Mesodermal cell (in vitro differentiated cells): ENCODE data around the gene DEUP1.

Experiments used
- H3K27ac ChIP-seq: 2 replicates; pipeline ENCODE4 v1.7.0; 2013; ENCODE audit warnings: mild to moderate bottlenecking, low read depth, low read length, moderate library complexity; ENCODE audit not compliant: severe bottlenecking
- H3K36me3 ChIP-seq: 2 replicates; pipeline ENCODE4 v1.7.1; 2013; ENCODE audit warnings: mild to moderate bottlenecking, low read length, moderate library complexity; ENCODE audit not compliant: control insufficient read depth, insufficient read depth
- H3K4me1 ChIP-seq: one replicate; pipeline ENCODE4 v1.7.1; 2013; ENCODE audit warnings: mild to moderate bottlenecking, low read length; ENCODE audit not compliant: insufficient read depth, control insufficient read depth, poor library complexity, severe bottlenecking
- H3K4me3 ChIP-seq: 2 replicates; pipeline ENCODE4 v1.7.0; 2013; ENCODE audit warnings: low read length, control low read depth, mild to moderate bottlenecking; ENCODE audit not compliant: insufficient read depth, poor library complexity, severe bottlenecking; ENCODE audit errors: extremely low read depth
- H3K9me3 ChIP-seq: 2 replicates; pipeline ENCODE4 v1.7.1; 2013; ENCODE audit warnings: mild to moderate bottlenecking, low read length, moderate library complexity; ENCODE audit not compliant: control insufficient read depth
- WGBS, 2 experiments: methylation state at CpG; one replicate each; pipeline ENCODE4 v1.1.5; 2013; ENCODE audit warnings: missing lambda C conversion rate in 2 of 2; ENCODE audit not compliant: insufficient coverage in 2 of 2; 5-methylcytosine and 5-hydroxymethylcytosine counted together

DEUP1 gene

GRCh38 chr11:93350835-93351234 lies 20.3 kb downstream of the DEUP1 start:
- Histone ChIP-seq H3K36me3 (no peaks in the 10 kb centered on the region), H3K4me3 (no peak overlapping the region), H3K4me1 (no peaks in the 10 kb centered on the region), H3K9me3 (peaks cover 7% of the 10 kb centered on the region), H3K27ac (no peak overlapping the region)
- WGBS, 2 experiments = 85 to 100% methylated on average over 3 to 4 of the region's 6 CpGs

GRCh38 chr11:93359396-93359795 lies 28.9 kb downstream of the DEUP1 start:
- no CpG with 5 or more reads among the region's 1 CpG for WGBS, 2 experiments

DNA sequence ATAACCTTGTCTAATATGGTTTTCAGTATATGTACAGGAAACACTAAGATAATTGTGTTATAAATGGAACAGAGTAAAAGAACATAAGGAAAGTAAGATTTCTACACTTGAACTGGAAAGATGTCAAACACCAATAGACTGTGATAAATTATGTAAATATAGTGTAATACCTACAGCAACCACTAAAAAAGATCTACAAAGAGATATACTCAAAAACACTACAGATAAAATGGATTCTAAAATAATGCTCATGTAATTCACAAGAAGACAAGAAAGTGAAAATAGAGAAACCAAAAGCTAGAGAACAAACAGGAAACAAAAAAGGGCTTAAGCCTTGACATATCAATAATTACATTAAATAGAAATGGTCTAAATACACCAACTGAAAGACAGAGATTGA lies 30.9 kb downstream of the DEUP1 start:
- Histone ChIP-seq H3K4me3 (no peak overlapping the region), H3K4me1 (no peaks in the 10 kb centered on the region)

More at GRCh38 chr11:93359396-93359795, 28.9 kb downstream of the DEUP1 start:
- no peak overlapping the region for H3K27ac ChIP-seq
- no peak overlapping the region for H3K4me3 ChIP-seq
- no peaks in the 10 kb centered on the region for H3K4me1 ChIP-seq
- no peaks in the 10 kb centered on the region for H3K9me3 ChIP-seq
- H3K36me3 ChIP-seq = no peaks in the 10 kb centered on the region

GRCh38 chr11:93368022-93368421 lies 37.5 kb downstream of the DEUP1 start:
- 80% methylated on average over 1 of the region's 2 CpGs; no CpG with 5 or more reads in 1 of the 2 experiments for WGBS, 2 experiments
- no peaks in the 10 kb centered on the region for H3K4me1 ChIP-seq
- H3K36me3 ChIP-seq = no peaks in the 10 kb centered on the region
- H3K9me3 ChIP-seq = no peaks in the 10 kb centered on the region
- H3K27ac ChIP-seq = no peak overlapping the region
- H3K4me3 ChIP-seq = no peak overlapping the region

More for the DNA sequence above, 30.9 kb downstream of the DEUP1 start:
- Histone ChIP-seq H3K9me3 (no peaks in the 10 kb centered on the region), H3K27ac (no peak overlapping the region), H3K36me3 (no peaks in the 10 kb centered on the region)

DNA sequence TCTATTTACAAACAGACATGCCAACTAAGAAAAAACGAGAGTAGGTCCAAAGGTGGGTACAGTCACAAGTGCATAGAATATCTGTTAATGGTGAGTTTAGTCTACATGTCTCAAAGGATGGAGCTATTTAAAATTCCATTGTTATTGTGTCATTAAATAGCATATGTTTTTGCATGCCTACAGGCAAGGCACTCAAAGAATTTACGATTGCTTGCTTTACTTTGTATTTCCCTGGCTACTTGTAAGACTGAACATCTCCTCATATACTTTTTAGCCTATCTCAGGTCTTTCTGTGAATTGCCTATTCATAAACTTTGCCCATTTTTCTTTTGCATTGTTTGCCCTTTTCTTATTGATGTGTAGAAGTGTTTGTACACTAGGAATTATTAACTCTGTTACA lies 39.7 kb downstream of the DEUP1 start:
- Histone ChIP-seq H3K36me3 (no peaks in the 10 kb centered on the region), H3K9me3 (no peaks in the 10 kb centered on the region), H3K4me1 (no peaks in the 10 kb centered on the region), H3K27ac (no peak overlapping the region), H3K4me3 (no peak overlapping the region)
- WGBS, 2 experiments = 83 to 100% methylated on average over 1 of the region's 2 CpGs

DNA sequence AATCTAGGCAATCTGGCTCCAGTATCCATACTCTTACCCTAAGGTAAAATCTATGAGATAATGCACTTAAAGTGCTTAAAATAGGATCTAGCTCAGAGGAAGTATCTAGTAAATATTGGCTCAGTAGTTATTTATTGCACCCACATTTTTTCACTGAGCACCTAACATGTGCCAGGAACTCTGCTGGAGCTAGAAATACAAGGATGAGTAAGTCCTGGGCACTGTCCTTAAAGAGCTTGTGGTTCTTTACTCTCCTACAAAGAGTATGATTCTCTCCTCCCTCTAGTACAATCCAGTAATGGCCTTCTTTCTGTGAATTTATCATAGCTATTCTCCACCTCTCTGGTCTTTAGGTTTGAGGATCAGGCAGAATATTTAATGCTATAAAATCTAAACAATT lies 59.2 kb downstream of the DEUP1 start:
- Histone ChIP-seq H3K4me3 (no peak overlapping the region), H3K4me1 (no peaks in the 10 kb centered on the region), H3K27ac (no peak overlapping the region), H3K36me3 (no peaks in the 10 kb centered on the region), H3K9me3 (no peaks in the 10 kb centered on the region)

DNA sequence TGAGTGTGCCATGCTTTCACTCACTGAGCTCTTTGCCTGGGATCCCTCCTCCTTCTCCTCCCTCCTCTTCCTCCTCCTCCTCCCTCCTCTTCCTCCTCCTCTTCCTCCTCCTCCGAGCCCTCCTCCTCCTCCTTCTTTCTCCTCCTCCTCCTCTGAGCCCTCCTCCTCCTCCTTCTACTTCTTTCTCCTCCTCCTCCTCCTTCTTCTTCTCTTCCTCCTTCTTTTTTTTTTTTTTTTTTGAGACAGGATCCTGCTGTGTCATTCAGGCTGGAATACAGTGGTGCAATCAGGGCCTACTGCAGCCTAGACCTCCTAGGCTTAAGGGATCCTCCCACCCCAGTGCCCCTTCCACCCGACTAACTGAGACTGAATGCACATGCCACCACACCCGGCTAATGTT lies 62.3 kb downstream of the DEUP1 start:
- H3K4me1 ChIP-seq = no peaks in the 10 kb centered on the region
- H3K27ac ChIP-seq = no peak overlapping the region
- H3K9me3 ChIP-seq = no peaks in the 10 kb centered on the region
- no peak overlapping the region for H3K4me3 ChIP-seq
- H3K36me3 ChIP-seq = no peaks in the 10 kb centered on the region
- 60% methylated on average over 1 of the region's 3 CpGs; no CpG with 5 or more reads in 1 of the 2 experiments for WGBS, 2 experiments

DNA sequence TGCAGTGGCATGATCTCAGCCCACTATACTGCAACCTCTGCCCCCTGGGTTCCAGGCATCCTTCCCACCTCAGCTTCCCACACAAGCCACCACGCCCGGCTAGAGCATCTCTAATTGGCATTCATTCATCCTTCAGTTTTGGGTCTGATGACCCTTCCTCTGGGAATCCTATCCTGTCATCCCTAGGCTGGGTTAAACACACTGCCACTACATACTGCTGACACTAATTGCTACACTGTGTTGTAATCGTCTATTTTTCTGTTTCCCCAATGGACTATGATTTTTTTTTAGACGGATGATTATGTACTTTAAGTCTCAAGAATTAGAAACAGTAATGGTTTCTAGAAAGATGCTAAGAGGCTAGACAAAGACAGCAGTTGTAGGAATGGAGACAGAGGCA lies 62.8 kb downstream of the DEUP1 start:
- no peaks in the 10 kb centered on the region for H3K9me3 ChIP-seq
- H3K4me1 ChIP-seq = no peaks in the 10 kb centered on the region
- WGBS, 2 experiments = 0 to 54% methylated on average over 1 to 3 of the region's 4 CpGs
- no peak overlapping the region for H3K27ac ChIP-seq
- no peak overlapping the region for H3K4me3 ChIP-seq
- H3K36me3 ChIP-seq = no peaks in the 10 kb centered on the region

GRCh38 chr11:93394488-93394887 lies 63.9 kb downstream of the DEUP1 start:
- Histone ChIP-seq H3K9me3 (no peaks in the 10 kb centered on the region), H3K27ac (no peak overlapping the region), H3K36me3 (no peaks in the 10 kb centered on the region), H3K4me1 (no peaks in the 10 kb centered on the region), H3K4me3 (no peak overlapping the region)

GRCh38 chr11:93396316-93396715 lies 65.8 kb downstream of the DEUP1 start:
- 61% methylated on average over 2 of the region's 3 CpGs; no CpG with 5 or more reads in 1 of the 2 experiments for WGBS, 2 experiments
- Histone ChIP-seq H3K4me1 (no peaks in the 10 kb centered on the region), H3K27ac (no peak overlapping the region), H3K9me3 (no peaks in the 10 kb centered on the region), H3K36me3 (no peaks in the 10 kb centered on the region), H3K4me3 (no peak overlapping the region)

GRCh38 chr11:93403930-93404329 lies 73.4 kb downstream of the DEUP1 start:
- H3K4me3 ChIP-seq = no peak overlapping the region
- H3K36me3 ChIP-seq = no peaks in the 10 kb centered on the region
- WGBS, 2 experiments = 100% methylated on average over 1 of the region's 3 CpGs; no CpG with 5 or more reads in 1 of the 2 experiments
- H3K9me3 ChIP-seq = no peaks in the 10 kb centered on the region
- H3K27ac ChIP-seq = no peak overlapping the region
- H3K4me1 ChIP-seq = no peaks in the 10 kb centered on the region
